ENCODE data around the gene ZNF738. TPM values are rescaled to one million over a fixed set of nuclear protein-coding genes. Genes with fewer than 3 reads are reported as not detected.
"Not testable (repeated sequence)": the region's sequence is repeated elsewhere in the genome, so short reads cannot be mapped to it uniquely, and the experiment has no call there.

The ZNF738 gene
- total RNA-seq, result 6.3 and 7.5 TPM in 2 replicates

DNA sequence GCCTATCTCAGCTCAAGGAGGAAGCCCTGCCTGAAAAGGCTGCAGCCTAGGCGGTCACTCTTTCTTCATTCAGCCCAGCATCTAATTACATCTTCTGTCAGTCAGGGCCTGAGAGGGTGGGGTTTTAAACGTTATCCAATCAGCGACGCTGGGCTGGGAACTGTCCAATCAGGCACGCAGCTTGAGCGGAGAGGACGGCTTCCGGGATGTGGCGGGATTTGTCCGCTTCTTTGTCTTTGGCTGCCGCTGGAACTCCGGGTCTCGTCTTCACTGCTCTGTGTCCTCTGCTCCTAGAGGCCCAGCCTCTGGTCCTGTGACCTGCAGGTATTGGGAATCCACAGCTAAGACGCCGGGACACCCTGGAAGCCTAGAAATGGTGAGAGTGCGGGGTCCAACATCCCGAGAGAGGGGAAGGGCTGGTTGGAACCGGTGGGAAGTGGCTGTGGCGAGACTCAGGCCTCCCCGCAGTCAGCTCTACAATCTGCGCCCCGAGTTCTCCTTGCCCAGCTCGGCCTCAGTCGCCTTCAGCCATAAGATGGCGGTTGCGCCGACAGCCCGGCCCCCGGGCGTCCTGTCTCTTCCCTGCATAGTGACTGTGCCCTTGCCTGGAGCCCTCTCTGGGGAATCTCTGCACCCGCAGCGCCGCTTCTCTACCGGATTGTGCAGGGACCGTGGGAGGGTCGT is at the start of gene ZNF738:
Gene ZNF738, plus strand, starts transcription at position 233 of the 684 bp plus-strand sequence. Its CDS starts 141 bp downstream, at position 374.
- DNase-seq (ENCODE audit: low read depth), result peak; percentile 87
- peaks cover 2% of the 10 kb centered on the region for H3K36me3 ChIP-seq (ENCODE audit: control insufficient read depth, insufficient read depth, low read length)
- H3K4me3 ChIP-seq (ENCODE audit: low read depth, low read length), result peak within 1 kb of the TSS; percentile 80
- TF ChIP-seq, protein P1, sequence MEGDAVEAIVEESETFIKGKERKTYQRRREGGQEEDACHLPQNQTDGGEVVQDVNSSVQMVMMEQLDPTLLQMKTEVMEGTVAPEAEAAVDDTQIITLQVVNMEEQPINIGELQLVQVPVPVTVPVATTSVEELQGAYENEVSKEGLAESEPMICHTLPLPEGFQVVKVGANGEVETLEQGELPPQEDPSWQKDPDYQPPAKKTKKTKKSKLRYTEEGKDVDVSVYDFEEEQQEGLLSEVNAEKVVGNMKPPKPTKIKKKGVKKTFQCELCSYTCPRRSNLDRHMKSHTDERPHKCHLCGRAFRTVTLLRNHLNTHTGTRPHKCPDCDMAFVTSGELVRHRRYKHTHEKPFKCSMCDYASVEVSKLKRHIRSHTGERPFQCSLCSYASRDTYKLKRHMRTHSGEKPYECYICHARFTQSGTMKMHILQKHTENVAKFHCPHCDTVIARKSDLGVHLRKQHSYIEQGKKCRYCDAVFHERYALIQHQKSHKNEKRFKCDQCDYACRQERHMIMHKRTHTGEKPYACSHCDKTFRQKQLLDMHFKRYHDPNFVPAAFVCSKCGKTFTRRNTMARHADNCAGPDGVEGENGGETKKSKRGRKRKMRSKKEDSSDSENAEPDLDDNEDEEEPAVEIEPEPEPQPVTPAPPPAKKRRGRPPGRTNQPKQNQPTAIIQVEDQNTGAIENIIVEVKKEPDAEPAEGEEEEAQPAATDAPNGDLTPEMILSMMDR (IDR thresholded peaks at IDR 0.05; ENCODE audit: insufficient read depth, low read length, poor library complexity, severe bottlenecking), result no peak
- no peaks in the 10 kb centered on the region for H3K27me3 ChIP-seq (ENCODE audit: control insufficient read depth, insufficient read depth, low read length)

DNA sequence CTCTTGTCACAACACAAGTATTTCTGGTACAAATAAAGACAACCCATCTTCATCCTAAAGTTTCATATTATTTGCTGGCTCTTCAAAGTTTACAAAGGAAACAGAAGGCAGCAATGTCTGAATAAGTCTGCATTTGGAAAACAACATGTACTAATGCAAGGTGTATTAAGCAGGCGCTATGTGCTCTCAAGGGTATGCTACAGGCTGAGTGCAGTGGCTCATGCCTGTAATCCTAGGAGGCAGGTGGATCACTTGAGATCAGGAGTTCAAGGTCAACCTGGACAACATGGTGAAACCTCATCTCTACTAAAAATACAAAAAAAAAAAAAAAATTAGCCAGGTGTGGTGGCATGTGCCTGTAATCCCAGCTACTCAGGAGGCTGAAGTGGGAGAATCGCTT is 46.0 kb upstream of the ZNF738 start:
- not testable (repeated sequence) for H3K36me3 ChIP-seq (ENCODE audit: control insufficient read depth, insufficient read depth, low read length); DNase-seq (ENCODE audit: low read depth); H3K4me3 ChIP-seq (ENCODE audit: low read depth, low read length); H3K27me3 ChIP-seq (ENCODE audit: control insufficient read depth, insufficient read depth, low read length)

DNA sequence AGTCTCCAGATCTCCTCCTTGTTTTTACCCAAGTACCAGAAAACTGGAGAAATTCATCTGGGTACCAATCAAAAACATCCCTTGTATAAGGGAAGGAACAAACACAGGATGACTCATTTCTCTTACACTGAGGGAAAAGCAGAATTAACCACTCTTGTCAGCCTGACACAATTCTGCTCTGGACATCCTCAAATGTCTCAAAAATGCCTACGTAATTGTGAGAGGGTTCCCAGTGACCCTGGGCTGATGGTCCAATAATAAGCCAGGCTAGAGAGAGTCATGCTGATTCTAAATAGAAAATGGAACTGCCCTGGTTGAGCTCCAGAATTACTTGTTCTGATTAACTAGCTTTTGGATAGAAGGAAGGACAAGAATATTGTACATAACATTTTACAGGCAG is 44.1 kb upstream of the ZNF738 start:
- no peak for DNase-seq (ENCODE audit: low read depth)

DNA sequence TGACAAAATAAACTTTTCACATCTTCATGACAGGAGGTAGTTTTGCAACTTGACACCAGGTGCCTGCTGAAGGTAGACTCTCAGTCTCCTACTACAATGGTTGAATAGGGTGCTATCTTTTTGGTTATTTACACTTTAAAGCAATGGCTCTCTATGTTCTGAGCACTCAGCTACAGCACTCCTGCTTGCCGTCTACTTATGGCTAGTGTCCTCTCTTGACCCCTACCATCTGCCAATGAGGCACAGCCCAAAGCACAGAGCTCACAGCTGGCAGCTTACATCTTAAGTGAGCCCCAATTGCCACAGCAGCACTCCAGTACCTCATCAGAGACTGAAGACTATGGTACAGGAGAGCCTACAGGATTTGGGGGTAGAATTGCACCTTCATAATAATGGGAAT is 41.0 kb upstream of the ZNF738 start:
- Histone ChIP-seq H3K36me3 (ENCODE audit: control insufficient read depth, insufficient read depth, low read length) (no peaks in the 10 kb centered on the region), H3K27me3 (ENCODE audit: control insufficient read depth, insufficient read depth, low read length) (no peaks in the 10 kb centered on the region), H3K4me3 (ENCODE audit: low read depth, low read length) (no peak overlapping the region)
- TF ChIP-seq, protein P1 (IDR thresholded peaks at IDR 0.05; ENCODE audit: insufficient read depth, low read length, poor library complexity, severe bottlenecking), result no peak
- no peak for DNase-seq (ENCODE audit: low read depth)

More for the DNA sequence above, 44.1 kb upstream of the ZNF738 start:
- Histone ChIP-seq H3K4me3 (ENCODE audit: low read depth, low read length) (no peak overlapping the region), H3K36me3 (ENCODE audit: control insufficient read depth, insufficient read depth, low read length) (no peaks in the 10 kb centered on the region), H3K27me3 (ENCODE audit: control insufficient read depth, insufficient read depth, low read length) (no peaks in the 10 kb centered on the region)
- TF ChIP-seq, protein P1 (IDR thresholded peaks at IDR 0.05; ENCODE audit: insufficient read depth, low read length, poor library complexity, severe bottlenecking), result no peak

DNA sequence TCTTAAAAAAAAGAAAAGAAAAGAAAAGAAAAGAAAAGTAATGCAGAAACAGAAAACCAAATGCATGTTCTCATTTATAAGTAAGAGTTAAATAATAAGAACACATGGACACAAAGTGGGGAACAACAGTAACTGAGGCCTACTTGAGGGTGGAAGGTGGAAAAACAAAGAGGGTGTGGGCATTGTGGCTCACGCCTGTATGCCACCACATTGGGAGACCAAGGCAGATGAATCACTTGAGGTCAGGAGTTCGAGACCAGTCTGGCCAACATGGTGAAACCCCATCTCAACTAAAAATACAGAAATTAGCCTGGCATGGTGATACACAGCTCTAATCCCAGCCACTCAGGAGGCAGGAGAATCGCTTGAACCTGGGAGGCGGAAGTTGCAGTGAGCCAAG is 37.7 kb upstream of the ZNF738 start:
- TF ChIP-seq, protein P1 (IDR thresholded peaks at IDR 0.05; ENCODE audit: insufficient read depth, low read length, poor library complexity, severe bottlenecking), result no peak
- H3K36me3 ChIP-seq (ENCODE audit: control insufficient read depth, insufficient read depth, low read length), result no peaks in the 10 kb centered on the region
- H3K4me3 ChIP-seq (ENCODE audit: low read depth, low read length), result no peak overlapping the region
- DNase-seq (ENCODE audit: low read depth), result no peak
- H3K27me3 ChIP-seq (ENCODE audit: control insufficient read depth, insufficient read depth, low read length), result no peaks in the 10 kb centered on the region

DNA sequence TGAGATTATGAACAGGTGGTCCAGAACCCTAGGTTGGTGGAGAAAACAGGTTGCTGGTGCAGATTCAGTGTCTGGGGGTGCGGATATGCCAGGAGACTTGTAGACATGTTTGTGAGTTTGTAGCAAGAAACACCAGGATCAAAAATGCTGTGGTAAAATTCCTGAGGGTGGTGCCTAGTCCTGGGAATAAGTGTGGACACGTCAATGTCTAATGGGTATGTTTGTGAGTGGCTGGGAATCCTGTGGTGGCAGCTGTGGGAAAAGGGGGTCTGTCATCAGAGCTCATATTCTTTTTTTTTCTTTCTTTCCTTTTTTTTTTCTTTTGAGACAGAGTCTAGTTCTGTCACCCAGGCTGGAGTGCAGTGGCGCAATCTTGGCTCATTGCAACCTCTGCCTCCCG is 36.8 kb upstream of the ZNF738 start:
- TF ChIP-seq, protein P1 (IDR thresholded peaks at IDR 0.05; ENCODE audit: insufficient read depth, low read length, poor library complexity, severe bottlenecking), result no peak
- H3K4me3 ChIP-seq (ENCODE audit: low read depth, low read length), result no peak overlapping the region
- H3K27me3 ChIP-seq (ENCODE audit: control insufficient read depth, insufficient read depth, low read length), result no peaks in the 10 kb centered on the region
- H3K36me3 ChIP-seq (ENCODE audit: control insufficient read depth, insufficient read depth, low read length), result no peaks in the 10 kb centered on the region
- DNase-seq (ENCODE audit: low read depth), result no peak
